H1 (cell line): ENCODE data around the gene ADAM19. TPM values are rescaled to one million over a fixed set of nuclear protein-coding genes. Genes with fewer than 3 reads are reported as not detected.

Source experiments
- CHD7 ChIP-seq: fragments of 300-600 bp; sonication (generic); IDR thresholded peaks from 2 replicates; pipeline ENCODE4 v1.7.1; 2012; ENCODE audit warnings: low read length, moderate library complexity, mild to moderate bottlenecking, inconsistent platforms; ENCODE audit not compliant: insufficient replicate concordance
- PHF8 ChIP-seq: fragments of 200-600 bp; sonication (generic); conservative IDR thresholded peaks from 2 replicates; pipeline ENCODE4 v1.7.1; 2012; ENCODE audit warnings: low read depth, mild to moderate bottlenecking, inconsistent platforms, low read length, moderate library complexity
- polyA plus RNA-seq, 7 experiments: library from polyadenylated mRNA; depleted of rRNA in 3 of 7; stranded (reverse) in 5 of 7; unstranded in 2 of 7; fragments of >200 nt in 5 of 7; fragments of 200-250 nt in 2 of 7; gene quantifications; 1 replicate in 5 of 7; 2 replicates in 1 of 7; 4 replicates in 1 of 7; pipeline versions ENCODE4 v1.2.1 to v1.2.3, GENCODE V29; 2011 to 2013; ENCODE audit warnings: missing spikeins in 2 of 7, mixed read lengths in 2 of 7
- total RNA-seq: library from RNA; stranded (reverse); fragmentation: NEBNext Ultra II Directional; extraction: Animal tissue kit (Norgen Biotek cat#: 25700); gene quantifications from 2 replicates; pipeline ENCODE4 v1.2.1, GENCODE V29; 2021

Gene ADAM19
- total and polyA plus RNA-seq, 2 of the 8 experiments (the other 6 are each of a cell fraction or from before 2014, with no cell fraction given): 6.5 to 22.7 TPM

- TF ChIP-seq CHD7 (no peak), PHF8 (no peak)
Measured at GRCh38 chr5:157592594-157592993, 17.0 kb upstream of the ADAM19 start (continued).
